HG02571 (cell line): ENCODE results near the gene INPP4B.

Source experiments
- ATAC-seq: cut with Tn5 transposase; IDR thresholded peaks from one replicate; pipeline ENCODE4 v1.9.1; 2021; ENCODE audit warnings: mild to moderate bottlenecking, moderate library complexity; ENCODE audit not compliant: unreplicated experiment

Gene INPP4B

GRCh38 chr4:142741995-142742394 is 104.1 kb downstream of the INPP4B start:
- no peak for ATAC-seq

DNA sequence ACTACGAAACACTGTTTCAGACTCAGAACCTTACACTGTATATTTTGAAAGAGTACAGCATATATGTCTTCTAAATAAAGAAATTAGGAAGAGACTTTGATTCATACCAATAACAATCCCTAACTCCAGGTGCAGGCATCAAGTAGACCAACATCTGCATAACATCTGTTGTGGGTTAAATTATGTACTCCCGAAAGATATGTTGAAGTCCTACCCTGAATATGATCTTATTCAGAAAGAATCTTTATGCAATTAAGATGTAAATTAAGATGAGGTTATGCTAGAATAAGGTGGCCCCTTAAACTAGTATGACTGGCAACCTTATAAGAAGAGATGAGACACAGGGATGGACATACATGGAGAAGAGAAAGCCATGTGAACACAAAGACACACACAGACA is 117.9 kb downstream of the INPP4B start:
- ATAC-seq, result no peak

DNA sequence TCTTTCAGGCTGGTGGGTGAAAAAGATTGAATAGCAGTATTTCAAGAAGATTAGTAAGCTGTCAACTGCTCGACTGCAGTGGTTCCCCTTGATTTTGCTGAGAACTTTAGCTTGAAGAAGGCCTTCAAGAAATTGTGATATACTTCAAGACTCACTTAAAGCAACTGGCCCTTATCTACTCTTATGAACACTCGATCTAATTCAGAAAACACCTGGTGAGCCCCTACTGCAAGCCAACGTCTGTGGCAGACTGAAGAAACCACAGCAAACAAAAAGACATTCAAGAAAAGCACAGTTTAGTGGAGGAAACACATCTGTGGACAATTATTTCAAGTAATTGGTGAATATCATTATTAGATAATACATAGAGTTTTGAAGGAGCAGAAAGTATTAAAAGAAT is 119.0 kb downstream of the INPP4B start:
- ATAC-seq, result no peak

DNA sequence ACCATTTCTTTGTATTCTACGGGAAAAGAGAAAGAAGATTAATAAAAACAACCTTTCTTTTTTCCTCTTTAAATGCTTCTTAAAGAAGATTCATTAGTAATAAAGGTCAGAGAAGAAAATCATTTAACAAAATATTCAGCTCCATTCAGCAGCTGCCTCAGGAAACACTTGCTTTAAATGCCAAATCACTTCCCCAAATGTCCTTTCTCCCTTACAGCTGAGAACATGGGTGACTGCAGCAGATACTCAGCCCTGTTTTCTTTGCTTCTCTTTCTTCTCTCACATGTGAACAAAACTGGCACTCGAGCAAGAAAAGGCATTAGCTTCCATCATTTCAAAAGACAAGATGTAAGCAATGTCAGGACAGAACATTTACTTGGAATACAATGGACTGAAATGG is 120.2 kb downstream of the INPP4B start:
- no peak for ATAC-seq

- no peak for ATAC-seq
These were observed 124.9 kb downstream of the INPP4B start for GRCh38 chr4:142721187-142721586.

GRCh38 chr4:142719854-142720541 is 126.1 kb downstream of the INPP4B start:
- ATAC-seq, result no peak

- ATAC-seq, result no peak
These were observed 127.1 kb downstream of the INPP4B start for GRCh38 chr4:142718981-142719380.

DNA sequence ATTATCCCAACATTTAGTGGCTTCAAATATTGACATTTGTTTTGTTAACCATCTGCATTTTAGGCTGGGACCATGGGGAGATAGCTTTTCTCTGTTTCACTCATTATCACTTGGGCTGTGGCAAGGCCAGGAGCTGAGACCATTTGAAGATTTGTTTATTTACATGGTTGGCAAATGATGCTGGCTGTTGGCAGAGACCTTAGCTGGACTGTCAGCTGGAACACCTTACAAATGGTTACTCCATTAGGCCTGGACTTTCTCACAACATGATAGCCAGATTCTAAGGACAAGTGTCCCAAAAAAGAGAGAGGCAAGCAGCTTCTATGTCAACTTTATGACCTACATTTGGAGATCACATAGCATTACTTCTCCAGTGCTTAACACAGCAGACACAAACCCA is 130.4 kb downstream of the INPP4B start:
- no peak for ATAC-seq

- ATAC-seq, result no peak
These were observed 132.6 kb downstream of the INPP4B start for GRCh38 chr4:142713282-142714030.

DNA sequence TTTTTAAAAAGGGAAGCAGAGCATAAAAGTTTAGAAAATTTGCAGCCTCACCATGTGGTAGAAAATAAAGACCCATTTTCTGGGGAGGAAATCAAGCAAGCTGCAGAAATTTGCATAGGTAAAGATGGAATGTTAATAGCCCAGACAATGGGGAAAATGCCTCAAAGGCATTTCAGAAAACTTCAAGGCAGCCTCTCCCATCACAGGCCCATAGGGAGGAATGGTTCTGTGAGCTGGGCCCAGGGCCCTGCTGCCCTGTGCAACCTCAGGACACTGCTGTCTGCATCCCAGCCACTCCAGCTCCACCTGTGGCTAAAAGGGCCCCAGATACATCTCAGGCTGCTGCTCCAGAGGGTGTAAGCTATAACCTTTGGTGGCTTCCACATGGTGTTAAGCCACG is 137.9 kb downstream of the INPP4B start:
- no peak for ATAC-seq

DNA sequence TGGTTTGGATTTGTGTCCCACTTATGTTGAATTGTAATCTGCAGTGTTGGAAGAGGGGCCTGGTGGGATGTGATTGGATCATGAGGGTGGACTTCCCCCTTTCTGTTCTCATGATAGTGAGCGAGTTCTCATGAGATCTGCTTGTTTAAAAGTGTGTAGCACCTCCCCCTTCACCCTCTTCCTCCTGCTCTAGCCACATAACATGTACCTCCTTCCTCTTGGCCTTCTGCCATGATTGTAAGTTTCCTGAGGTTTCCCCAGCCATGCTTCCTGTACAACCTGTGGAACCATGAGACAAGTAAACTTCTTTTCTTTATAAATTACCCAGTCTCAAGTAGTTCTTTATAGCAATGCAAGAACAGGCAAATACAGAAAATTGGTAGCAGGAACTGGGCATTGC is 138.7 kb downstream of the INPP4B start:
- no peak for ATAC-seq

- no peak for ATAC-seq
These were observed 139.7 kb downstream of the INPP4B start for GRCh38 chr4:142706381-142706780.

DNA sequence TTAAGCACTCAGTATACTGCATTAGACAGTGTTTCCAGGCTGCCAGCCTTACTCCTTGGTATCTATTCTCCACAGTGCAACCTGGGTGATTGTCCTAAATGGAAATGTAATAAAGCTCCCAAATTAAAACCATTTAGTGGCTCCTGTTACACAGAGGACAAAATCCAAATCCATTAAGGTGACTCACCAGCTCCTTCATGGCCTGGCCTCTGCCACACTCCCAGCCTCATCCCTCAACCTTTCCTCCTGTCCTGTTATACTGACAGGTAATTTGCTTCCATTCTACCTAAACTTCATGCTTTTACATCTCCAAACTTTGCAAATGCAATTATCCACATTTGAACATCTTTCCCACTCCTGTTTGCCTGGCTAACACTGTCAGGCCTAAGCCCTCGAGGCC is 140.3 kb downstream of the INPP4B start:
- no peak for ATAC-seq

DNA sequence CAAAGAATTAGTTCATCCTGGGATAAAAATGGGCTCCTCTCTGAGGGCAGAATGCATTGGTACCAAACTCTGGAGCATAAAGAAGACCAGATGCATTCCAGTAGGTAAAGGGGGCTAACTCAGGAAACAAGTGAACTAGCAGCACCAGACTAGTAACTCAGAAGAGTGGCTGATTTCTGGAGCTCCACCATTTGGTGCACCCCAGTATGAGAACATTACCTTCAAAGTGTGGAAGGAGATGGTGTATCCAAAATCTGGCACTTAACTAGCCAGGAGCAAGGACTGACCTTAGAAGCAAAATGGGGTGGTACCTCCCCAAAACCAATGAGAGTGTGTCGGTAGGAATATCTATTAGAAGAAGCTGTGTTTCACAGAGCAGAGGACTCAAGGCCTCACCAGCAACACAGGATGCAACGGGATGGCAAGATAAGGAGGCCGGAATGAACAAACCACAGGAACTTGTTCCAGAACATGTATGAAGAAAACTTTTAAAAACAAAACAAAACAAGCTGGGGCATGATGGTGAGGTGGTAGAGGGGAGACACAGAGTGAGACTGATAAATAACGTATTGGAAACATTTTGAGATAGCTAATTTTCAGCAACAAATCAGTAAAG is 142.3 kb downstream of the INPP4B start:
- ATAC-seq, result no peak

DNA sequence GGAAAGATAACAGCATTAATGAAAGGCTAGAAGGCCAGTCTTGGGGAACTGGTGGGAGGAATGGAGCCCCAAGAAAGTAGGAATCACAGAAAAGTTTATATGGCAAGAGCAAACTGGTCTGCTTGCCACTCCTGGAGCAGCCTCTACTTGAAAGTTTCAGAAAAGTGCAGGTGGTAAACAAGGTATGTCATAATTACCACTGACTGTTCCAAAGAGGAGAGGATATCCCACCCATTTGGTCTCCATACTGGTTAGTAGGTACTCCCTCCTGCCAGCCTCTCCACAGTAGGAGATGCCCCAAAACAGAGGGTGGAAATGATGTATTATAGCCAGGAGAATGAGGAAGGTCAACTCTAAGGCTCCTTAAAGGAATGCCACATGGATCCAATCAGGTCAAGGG is 145.1 kb downstream of the INPP4B start:
- no peak for ATAC-seq

DNA sequence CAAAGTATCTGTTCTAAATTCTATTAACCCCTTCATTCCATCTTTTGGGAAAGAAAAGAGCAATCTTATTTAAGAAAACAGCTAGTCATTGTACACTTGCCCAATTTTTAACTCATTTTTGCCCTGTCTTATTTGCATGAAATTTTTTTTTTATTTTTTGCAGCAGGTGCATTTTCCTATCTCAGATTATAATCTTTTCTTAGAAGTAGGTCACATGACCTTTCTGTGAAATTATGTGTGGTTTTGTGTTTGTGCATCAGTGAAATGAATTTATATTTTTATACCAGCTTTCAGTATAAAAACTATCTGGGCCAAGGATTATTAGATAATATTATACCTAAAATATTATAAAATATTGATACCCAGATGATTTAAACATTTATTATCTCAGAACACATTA is 145.6 kb downstream of the INPP4B start:
- no peak for ATAC-seq

- ATAC-seq, result no peak
These were observed 147.5 kb downstream of the INPP4B start for GRCh38 chr4:142698552-142698951.

DNA sequence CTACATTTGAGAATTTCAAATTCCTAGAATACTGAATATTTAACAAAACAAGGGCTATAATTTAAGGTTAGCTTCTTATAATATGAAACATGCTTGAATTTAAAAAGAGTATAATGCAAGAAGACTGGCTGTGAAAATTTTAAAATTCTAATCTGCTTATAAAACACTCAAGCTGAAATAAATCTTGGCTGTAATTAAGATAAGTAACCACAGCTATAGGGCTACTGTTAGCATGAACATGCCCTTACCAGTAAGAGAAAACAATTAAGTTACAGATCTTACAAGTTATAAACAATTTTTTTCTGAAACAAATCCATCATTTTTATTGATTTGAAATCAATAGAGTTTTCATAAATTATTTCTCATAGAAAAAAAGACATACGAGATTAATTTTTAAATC is 148.2 kb downstream of the INPP4B start:
- ATAC-seq, result no peak

GRCh38 chr4:142697320-142697719 is 148.8 kb downstream of the INPP4B start:
- ATAC-seq, result no peak

- ATAC-seq, result no peak
These were observed 149.6 kb downstream of the INPP4B start for GRCh38 chr4:142696334-142697122.

- ATAC-seq, result no peak
These were observed 155.5 kb downstream of the INPP4B start for GRCh38 chr4:142690406-142691163.
